HFFc6 (cell line): Measurements from ENCODE around the gene SEMA4D. TPM values are rescaled to one million over a fixed set of nuclear protein-coding genes. Genes with fewer than 3 reads are reported as not detected.

Source experiments
- DNase-seq: peaks from one replicate; pipeline ENCODE4 v3.0.0-alpha.2; 2018
- H3K27ac Mint-ChIP-seq: 2 replicates; pipeline ENCODE4 v1.8.0; 2020; ENCODE audit warnings: mild to moderate bottlenecking, mixed read lengths
- H3K27me3 Mint-ChIP-seq: 2 replicates; pipeline ENCODE4 v1.8.0; 2021; ENCODE audit warnings: mild to moderate bottlenecking, moderate library complexity, mixed read lengths; ENCODE audit not compliant: insufficient read depth
- H3K36me3 Mint-ChIP-seq: 2 replicates; pipeline ENCODE4 v1.8.0; 2021; ENCODE audit warnings: low read depth, mixed read lengths
- H3K4me1 Mint-ChIP-seq: 2 replicates; pipeline ENCODE4 v1.8.0; 2020; ENCODE audit warnings: low read depth, mixed read lengths
- H3K4me3 Mint-ChIP-seq: 2 replicates; pipeline ENCODE4 v1.8.0; 2020; ENCODE audit warnings: mild to moderate bottlenecking, moderate library complexity, mixed read lengths
- H3K9me3 Mint-ChIP-seq: 2 replicates; pipeline ENCODE4 v1.8.0; 2020; ENCODE audit warnings: mild to moderate bottlenecking, mixed read lengths
- long read RNA-seq: library from polyadenylated mRNA; unstranded; transcript quantifications from one replicate; pipeline ENCODE4 v2.0.0, GENCODE V29; 2019
- total RNA-seq, 6 experiments: library from RNA; stranded (reverse); fragmentation: NEBNext Ultra II Directional; extraction: Animal tissue kit (Norgen Biotek cat#: 25700); gene quantifications; 2 replicates in 1 of 6; 3 replicates in 5 of 6; pipeline ENCODE4 v1.2.3, GENCODE V29; 2021
- TF ChIP-seq, protein P1 (sequence below): fragments of 200-600 bp; sonication (generic); IDR thresholded peaks from 2 replicates; pipeline ENCODE4 v1.5.0; 2021; ENCODE audit warnings: antibody characterized with exemption, mild to moderate bottlenecking

Gene SEMA4D, protein sequence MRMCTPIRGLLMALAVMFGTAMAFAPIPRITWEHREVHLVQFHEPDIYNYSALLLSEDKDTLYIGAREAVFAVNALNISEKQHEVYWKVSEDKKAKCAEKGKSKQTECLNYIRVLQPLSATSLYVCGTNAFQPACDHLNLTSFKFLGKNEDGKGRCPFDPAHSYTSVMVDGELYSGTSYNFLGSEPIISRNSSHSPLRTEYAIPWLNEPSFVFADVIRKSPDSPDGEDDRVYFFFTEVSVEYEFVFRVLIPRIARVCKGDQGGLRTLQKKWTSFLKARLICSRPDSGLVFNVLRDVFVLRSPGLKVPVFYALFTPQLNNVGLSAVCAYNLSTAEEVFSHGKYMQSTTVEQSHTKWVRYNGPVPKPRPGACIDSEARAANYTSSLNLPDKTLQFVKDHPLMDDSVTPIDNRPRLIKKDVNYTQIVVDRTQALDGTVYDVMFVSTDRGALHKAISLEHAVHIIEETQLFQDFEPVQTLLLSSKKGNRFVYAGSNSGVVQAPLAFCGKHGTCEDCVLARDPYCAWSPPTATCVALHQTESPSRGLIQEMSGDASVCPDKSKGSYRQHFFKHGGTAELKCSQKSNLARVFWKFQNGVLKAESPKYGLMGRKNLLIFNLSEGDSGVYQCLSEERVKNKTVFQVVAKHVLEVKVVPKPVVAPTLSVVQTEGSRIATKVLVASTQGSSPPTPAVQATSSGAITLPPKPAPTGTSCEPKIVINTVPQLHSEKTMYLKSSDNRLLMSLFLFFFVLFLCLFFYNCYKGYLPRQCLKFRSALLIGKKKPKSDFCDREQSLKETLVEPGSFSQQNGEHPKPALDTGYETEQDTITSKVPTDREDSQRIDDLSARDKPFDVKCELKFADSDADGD
- not detected for total RNA-seq
- long read RNA-seq: 0 reads

DNA sequence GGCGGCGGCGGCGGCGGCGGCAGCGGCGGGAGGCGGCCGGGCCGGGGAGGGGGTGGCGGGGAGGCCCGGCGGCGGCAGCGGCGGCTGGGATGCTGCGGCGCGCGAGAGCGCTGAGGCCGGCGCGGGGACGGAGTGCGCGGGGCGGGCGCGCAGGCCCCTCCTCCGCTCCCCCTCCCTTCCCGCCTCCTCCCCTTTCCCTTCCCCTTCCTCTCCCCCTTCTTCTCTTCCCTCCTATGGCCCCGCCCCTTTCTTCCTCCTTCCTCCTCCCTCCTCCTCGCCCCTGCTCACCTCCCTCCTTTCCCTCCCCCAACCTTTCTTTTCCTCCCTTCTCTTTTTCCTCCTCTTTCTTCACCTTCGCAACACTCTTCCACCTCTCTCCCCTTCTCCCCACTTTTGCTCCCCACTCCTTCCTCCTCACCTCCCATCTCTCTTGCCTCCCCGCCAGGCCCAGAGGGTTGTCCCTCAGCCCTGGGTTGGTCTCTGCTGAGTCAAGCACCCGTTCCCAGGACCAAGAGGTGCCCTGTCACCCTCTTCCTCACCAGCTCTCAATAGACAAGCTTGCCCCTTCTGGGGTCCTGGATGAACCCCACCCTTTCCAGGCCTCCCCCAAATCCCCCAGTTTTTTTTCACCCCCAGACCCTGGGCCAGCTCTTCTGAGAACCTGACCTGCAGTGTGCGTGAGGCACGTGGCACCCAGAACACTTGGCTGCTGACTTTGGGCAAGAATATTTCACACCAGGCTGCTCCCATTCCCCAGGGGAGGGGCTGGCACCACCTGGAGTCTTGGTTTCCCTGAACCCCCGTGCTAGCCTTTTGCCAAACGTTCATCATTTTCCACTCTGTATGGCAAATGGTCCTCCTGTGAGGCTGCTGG lies at the start of gene SEMA4D:
Gene SEMA4D (minus strand): TSS at position 136 of the 874 bp plus-strand sequence. CDS start 92,657 bp downstream, outside the sequence.
- Mint-ChIP-seq H3K27me3 (peaks cover 9% of the 10 kb centered on the region), H3K9me3 (no peaks in the 10 kb centered on the region), H3K4me1 (no peaks in the 10 kb centered on the region), H3K36me3 (no peaks in the 10 kb centered on the region), H3K4me3 (no peak within 1 kb of the TSS), H3K27ac (no peak within 1 kb of the TSS)
- TF ChIP-seq, protein P1, sequence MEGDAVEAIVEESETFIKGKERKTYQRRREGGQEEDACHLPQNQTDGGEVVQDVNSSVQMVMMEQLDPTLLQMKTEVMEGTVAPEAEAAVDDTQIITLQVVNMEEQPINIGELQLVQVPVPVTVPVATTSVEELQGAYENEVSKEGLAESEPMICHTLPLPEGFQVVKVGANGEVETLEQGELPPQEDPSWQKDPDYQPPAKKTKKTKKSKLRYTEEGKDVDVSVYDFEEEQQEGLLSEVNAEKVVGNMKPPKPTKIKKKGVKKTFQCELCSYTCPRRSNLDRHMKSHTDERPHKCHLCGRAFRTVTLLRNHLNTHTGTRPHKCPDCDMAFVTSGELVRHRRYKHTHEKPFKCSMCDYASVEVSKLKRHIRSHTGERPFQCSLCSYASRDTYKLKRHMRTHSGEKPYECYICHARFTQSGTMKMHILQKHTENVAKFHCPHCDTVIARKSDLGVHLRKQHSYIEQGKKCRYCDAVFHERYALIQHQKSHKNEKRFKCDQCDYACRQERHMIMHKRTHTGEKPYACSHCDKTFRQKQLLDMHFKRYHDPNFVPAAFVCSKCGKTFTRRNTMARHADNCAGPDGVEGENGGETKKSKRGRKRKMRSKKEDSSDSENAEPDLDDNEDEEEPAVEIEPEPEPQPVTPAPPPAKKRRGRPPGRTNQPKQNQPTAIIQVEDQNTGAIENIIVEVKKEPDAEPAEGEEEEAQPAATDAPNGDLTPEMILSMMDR: no peak
- no peak for DNase-seq

DNA sequence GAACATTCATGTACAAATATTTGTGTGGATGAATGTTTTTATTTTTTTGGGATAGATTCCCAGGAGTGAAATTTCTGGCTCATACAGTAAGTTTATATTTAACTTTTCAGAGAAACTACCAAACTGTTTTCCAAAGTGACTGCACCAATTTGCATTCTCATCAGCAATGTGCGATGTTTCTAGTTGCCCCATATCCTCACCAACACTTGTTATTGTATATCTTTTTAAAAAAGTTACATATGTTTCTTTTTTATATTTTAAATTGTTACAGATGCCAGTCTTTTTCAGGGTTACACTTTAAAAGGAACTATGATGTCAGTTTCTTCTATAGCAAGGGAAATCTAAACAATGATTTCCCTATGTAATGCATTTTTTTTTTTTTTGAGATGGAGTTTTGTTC lies 49.1 kb upstream of the SEMA4D start:
- Mint-ChIP-seq H3K27me3 (peaks cover 6% of the 10 kb centered on the region; the same call in 1 of the 2 replicates), H3K27ac (no peak overlapping the region), H3K4me1 (no peaks in the 10 kb centered on the region), H3K36me3 (0 out of 2 replicates have a peak, but pooled peaks cover 4% of the 10 kb centered on the region), H3K9me3 (peaks cover 14% of the 10 kb centered on the region; the same call in 1 of the 2 replicates), H3K4me3 (no peak overlapping the region)
- TF ChIP-seq, protein P1: no peak
- no peak for DNase-seq

DNA sequence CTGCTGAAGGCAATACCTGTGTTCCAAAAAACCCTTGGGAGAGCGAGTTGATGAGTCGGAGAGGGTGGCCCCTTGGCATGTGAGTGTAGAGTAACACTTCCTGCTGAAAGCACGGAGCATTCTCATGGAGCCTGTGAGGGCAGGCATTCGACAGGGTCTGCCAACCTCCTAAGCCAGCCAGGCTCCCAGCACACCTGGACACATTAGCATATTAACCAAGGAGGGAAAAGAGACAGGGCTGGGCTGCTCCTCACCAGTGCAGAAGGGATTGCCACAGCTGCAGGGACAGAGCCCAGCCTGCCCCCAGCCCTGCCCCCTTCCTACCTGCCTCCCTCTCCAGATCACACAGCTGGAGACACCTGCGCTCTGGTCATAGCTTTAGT lies 46.4 kb upstream of the SEMA4D start:
- Mint-ChIP-seq H3K4me1 (no peaks in the 10 kb centered on the region), H3K27ac (no peak overlapping the region), H3K9me3 (peaks cover 14% of the 10 kb centered on the region; the same call in 1 of the 2 replicates), H3K36me3 (0 out of 2 replicates have a peak, but pooled peaks cover 4% of the 10 kb centered on the region), H3K4me3 (no peak overlapping the region), H3K27me3 (peaks cover 8% of the 10 kb centered on the region)
- TF ChIP-seq, protein P1: no peak
- DNase-seq: no peak

DNA sequence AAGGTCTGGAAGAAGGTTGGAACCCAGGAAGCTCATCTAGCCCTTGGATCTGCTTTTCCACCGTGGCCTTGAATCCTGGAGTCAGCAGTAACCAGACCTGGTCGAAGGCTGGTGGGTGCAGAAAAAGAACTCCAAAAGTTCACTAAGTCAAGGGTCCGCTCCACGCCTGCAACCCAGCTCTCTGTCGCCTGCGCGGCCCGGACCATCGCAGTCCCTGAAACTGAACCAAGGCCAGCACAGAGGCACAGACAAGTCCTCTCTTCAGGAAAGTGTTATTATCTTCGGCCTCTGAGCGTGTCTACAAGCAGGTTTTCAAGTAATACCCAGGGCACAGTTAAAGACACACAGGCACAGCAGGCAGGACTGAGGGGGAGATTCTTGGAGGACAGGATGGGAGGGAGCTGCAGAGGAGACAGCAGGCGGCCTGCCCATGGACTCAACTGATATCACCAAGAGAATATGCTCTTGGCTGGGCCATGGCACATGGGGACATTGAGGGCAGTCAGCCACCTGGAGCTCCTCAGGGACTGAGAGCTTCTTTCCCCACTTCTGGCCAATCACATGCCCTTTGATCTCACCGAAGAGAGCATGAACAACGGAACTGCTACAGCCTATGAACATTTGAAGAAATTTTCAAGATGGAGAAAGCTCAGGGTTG lies 45.8 kb upstream of the SEMA4D start:
- Mint-ChIP-seq H3K27me3 (peaks cover 8% of the 10 kb centered on the region), H3K4me3 (no peak overlapping the region), H3K36me3 (0 out of 2 replicates have a peak, but pooled peaks cover 4% of the 10 kb centered on the region), H3K9me3 (peaks cover 14% of the 10 kb centered on the region; the same call in 1 of the 2 replicates), H3K4me1 (no peaks in the 10 kb centered on the region), H3K27ac (no peak overlapping the region)
- no peak for DNase-seq
- TF ChIP-seq, protein P1: no peak
